Trophoblast cell (in vitro differentiated cells and primary cell): Measurements from ENCODE around the gene STX2.

Experiments used
- DNase-seq, 2 donors: peaks; one replicate each; pipeline ENCODE4 v3.0.0-alpha.2; 2016
- H2AFZ ChIP-seq: 2 replicates; pipeline ENCODE4 v1.6.1; 2013; ENCODE audit warnings: low read length, moderate library complexity, mild to moderate bottlenecking; ENCODE audit not compliant: insufficient read depth, poor library complexity
- H2AK5ac ChIP-seq: 2 replicates; pipeline ENCODE4 v1.6.1; 2013; ENCODE audit warnings: mild to moderate bottlenecking, low read length
- H2BK120ac ChIP-seq: 2 replicates; pipeline ENCODE4 v1.6.1; 2013; ENCODE audit warnings: low read length, mild to moderate bottlenecking, moderate library complexity; ENCODE audit not compliant: insufficient read depth, poor library complexity
- H2BK12ac ChIP-seq: 2 replicates; pipeline ENCODE4 v1.6.1; 2013; ENCODE audit warnings: mild to moderate bottlenecking, low read length, moderate library complexity
- H2BK5ac ChIP-seq: 2 replicates; pipeline ENCODE4 v1.6.1; 2013; ENCODE audit warnings: low read length, low read depth, moderate library complexity, mild to moderate bottlenecking; ENCODE audit not compliant: poor library complexity
- H3K14ac ChIP-seq: 2 replicates; pipeline ENCODE4 v1.6.1; 2013; ENCODE audit warnings: mild to moderate bottlenecking, low read length
- H3K18ac ChIP-seq: 2 replicates; pipeline ENCODE4 v1.6.1; 2013; ENCODE audit warnings: mild to moderate bottlenecking, low read length
- H3K23ac ChIP-seq: 2 replicates; pipeline ENCODE4 v1.6.1; 2013; ENCODE audit warnings: low read length
- H3K27ac ChIP-seq: 2 replicates; pipeline ENCODE4 v1.5.1; 2013; ENCODE audit warnings: low read depth, mild to moderate bottlenecking, inconsistent platforms, low read length, moderate library complexity
- H3K27me3 ChIP-seq: 2 replicates; pipeline ENCODE4 v1.6.1; 2013; ENCODE audit warnings: inconsistent platforms, mild to moderate bottlenecking, low read length, moderate library complexity; ENCODE audit not compliant: insufficient read depth
- H3K36me3 ChIP-seq, 2 experiments: 1 replicate in 1 of 2; 2 replicates in 1 of 2; pipeline ENCODE4 v1.6.1; 2013; ENCODE audit warnings: low read length in 2 of 2, mild to moderate bottlenecking in 2 of 2, moderate library complexity in 1 of 2; ENCODE audit not compliant: insufficient read depth in 2 of 2, control insufficient read depth in 1 of 2
- H3K4ac ChIP-seq: 2 replicates; pipeline ENCODE4 v1.6.1; 2013; ENCODE audit warnings: low read depth, mild to moderate bottlenecking, low read length, moderate library complexity
- H3K4me1 ChIP-seq, 2 experiments: 1 replicate in 1 of 2; 2 replicates in 1 of 2; pipeline ENCODE4 v1.6.1; 2013; ENCODE audit warnings: low read length in 2 of 2, mild to moderate bottlenecking in 2 of 2, moderate library complexity in 1 of 2; ENCODE audit not compliant: insufficient read depth in 2 of 2, control insufficient read depth in 1 of 2
- H3K4me2 ChIP-seq: 2 replicates; pipeline ENCODE4 v1.6.1; 2013; ENCODE audit warnings: inconsistent platforms, mild to moderate bottlenecking, low read length, moderate library complexity
- H3K4me3 ChIP-seq: 2 replicates; pipeline ENCODE4 v1.5.1; 2013; ENCODE audit warnings: mild to moderate bottlenecking, low read depth, low read length, inconsistent platforms
- H3K79me1 ChIP-seq: one replicate; pipeline ENCODE4 v1.6.1; 2013; ENCODE audit warnings: low read length
- H3K79me2 ChIP-seq: 2 replicates; pipeline ENCODE4 v1.6.1; 2013; ENCODE audit warnings: low read length, mild to moderate bottlenecking; ENCODE audit not compliant: control insufficient read depth, insufficient read depth, poor library complexity
- H3K9ac ChIP-seq: 2 replicates; pipeline ENCODE4 v1.6.1; 2013; ENCODE audit warnings: mild to moderate bottlenecking, low read length
- H3K9me3 ChIP-seq: 2 replicates; pipeline ENCODE4 v1.6.1; 2013; ENCODE audit warnings: low read depth, mild to moderate bottlenecking, control low read depth, inconsistent platforms, low read length; ENCODE audit not compliant: insufficient read depth
- H4K12ac ChIP-seq: 2 replicates; pipeline ENCODE4 v1.6.1; 2013; ENCODE audit warnings: low read depth, mild to moderate bottlenecking, low read length, moderate library complexity
- H4K8ac ChIP-seq: 2 replicates; pipeline ENCODE4 v1.6.1; 2013; ENCODE audit warnings: low read depth, mild to moderate bottlenecking, low read length, moderate library complexity
- H4K91ac ChIP-seq: one replicate; pipeline ENCODE4 v1.6.1; 2013; ENCODE audit warnings: low read depth, mild to moderate bottlenecking, low read length, moderate library complexity
- WGBS: extraction: QIAGEN DNeasy Blood & Tissue Kit; methylation state at CpG from one replicate; pipeline ENCODE4 v1.1.7; 2013; ENCODE audit warnings: missing lambda C conversion rate; ENCODE audit not compliant: insufficient read length, insufficient coverage; ENCODE audit errors: extremely low coverage; 5-methylcytosine and 5-hydroxymethylcytosine counted together

The STX2 gene

GRCh38 chr12:130818635-130819576 lies 20.1 kb downstream of the STX2 start:
- Histone ChIP-seq H4K91ac (no peak overlapping the region), H3K9ac (no peak overlapping the region), H3K4me1 (peaks cover 20% of the 10 kb centered on the region in 2 experiments), H3K14ac (no peak overlapping the region), H3K4me3 (no peak overlapping the region), H3K79me1 (peaks cover 3% of the 10 kb centered on the region), H2BK120ac (no peak overlapping the region), H3K36me3 (peaks cover 3 to 15% of the 10 kb centered on the region in 2 experiments), H3K18ac (no peak overlapping the region), H3K4me2 (peak overlapping the region; percentile 43), H3K23ac (no peak overlapping the region), H3K27me3 (no peaks in the 10 kb centered on the region), H3K79me2 (no peaks in the 10 kb centered on the region), H3K9me3 (no peaks in the 10 kb centered on the region), H2AFZ (no peak overlapping the region), H2AK5ac (no peak overlapping the region), H4K12ac (peak overlapping the region; percentile 26), H3K4ac (no peak overlapping the region), H3K27ac (peak overlapping the region; percentile 12), H4K8ac (no peak overlapping the region), H2BK5ac (no peak overlapping the region), H2BK12ac (no peak overlapping the region)
- WGBS, result no CpG with 5 or more reads among the region's 58 CpGs
- peak; percentile 44 to 76 for DNase-seq

GRCh38 chr12:130818272-130818634 lies 20.8 kb downstream of the STX2 start:
- no peak overlapping the region for H2BK120ac ChIP-seq
- H3K36me3 ChIP-seq, result peaks cover 2 to 17% of the 10 kb centered on the region in 2 experiments
- H3K4me2 ChIP-seq, result peak overlapping the region; percentile 43
- peaks cover 3% of the 10 kb centered on the region for H3K79me1 ChIP-seq
- no peak overlapping the region for H4K91ac ChIP-seq
- H3K18ac ChIP-seq, result no peak overlapping the region
- H3K9me3 ChIP-seq, result no peaks in the 10 kb centered on the region
- no peak overlapping the region for H2AK5ac ChIP-seq
- DNase-seq, result peak; percentile 62 to 79
- no peak overlapping the region for H3K23ac ChIP-seq
- no peak overlapping the region for H3K4me3 ChIP-seq
- no peak overlapping the region for H3K9ac ChIP-seq
- H4K12ac ChIP-seq, result peak overlapping the region; percentile 26
- no peak overlapping the region for H3K4ac ChIP-seq
- no peaks in the 10 kb centered on the region for H3K79me2 ChIP-seq
- H3K27ac ChIP-seq, result peak overlapping the region; percentile 12
- H4K8ac ChIP-seq, result no peak overlapping the region
- H2AFZ ChIP-seq, result no peak overlapping the region
- no peaks in the 10 kb centered on the region for H3K27me3 ChIP-seq
- no peak overlapping the region for H2BK5ac ChIP-seq
- H2BK12ac ChIP-seq, result no peak overlapping the region
- peaks cover 20% of the 10 kb centered on the region in 2 experiments for H3K4me1 ChIP-seq
- H3K14ac ChIP-seq, result no peak overlapping the region
- WGBS, result no CpG with 5 or more reads among the region's 14 CpGs

- H3K9ac ChIP-seq, result no peak overlapping the region
- no peak overlapping the region for H3K18ac ChIP-seq
- H2BK120ac ChIP-seq, result no peak overlapping the region
- no peak overlapping the region for H3K27ac ChIP-seq
- H3K79me2 ChIP-seq, result no peaks in the 10 kb centered on the region
- peak overlapping the region; percentile 16 for H4K91ac ChIP-seq
- no peak overlapping the region for H3K23ac ChIP-seq
- no peak overlapping the region for H2BK5ac ChIP-seq
- no peaks in the 10 kb centered on the region for H3K9me3 ChIP-seq
- peaks cover 2 to 14% of the 10 kb centered on the region in 2 experiments for H3K36me3 ChIP-seq
- H2AFZ ChIP-seq, result no peak overlapping the region
- no peak overlapping the region for H2BK12ac ChIP-seq
- H3K4me1 ChIP-seq, result peaks cover 20% of the 10 kb centered on the region in 2 experiments
- no CpG with 5 or more reads among the region's 14 CpGs for WGBS
- H3K14ac ChIP-seq, result peak overlapping the region; percentile 53
- no peak overlapping the region for H3K4me3 ChIP-seq
- no peak overlapping the region for H2AK5ac ChIP-seq
- peaks cover 3% of the 10 kb centered on the region for H3K79me1 ChIP-seq
- H4K12ac ChIP-seq, result no peak overlapping the region
- H3K4me2 ChIP-seq, result no peak overlapping the region
- no peak overlapping the region for H3K4ac ChIP-seq
- no peak for DNase-seq
- no peak overlapping the region for H4K8ac ChIP-seq
- H3K27me3 ChIP-seq, result no peaks in the 10 kb centered on the region
Measured at GRCh38 chr12:130817804-130818203, 21.2 kb downstream of the STX2 start.

GRCh38 chr12:130816097-130816496 lies 23.0 kb downstream of the STX2 start:
- no peak overlapping the region for H4K12ac ChIP-seq
- no peak overlapping the region for H3K4me2 ChIP-seq
- no peak overlapping the region for H4K91ac ChIP-seq
- H3K4me1 ChIP-seq, result peaks cover 20% of the 10 kb centered on the region in 2 experiments
- H3K79me2 ChIP-seq, result no peaks in the 10 kb centered on the region
- H2AFZ ChIP-seq, result no peak overlapping the region
- no peak overlapping the region for H2BK12ac ChIP-seq
- no peak overlapping the region for H3K9ac ChIP-seq
- no peak overlapping the region for H2BK5ac ChIP-seq
- no peak overlapping the region for H3K14ac ChIP-seq
- no peak overlapping the region for H2BK120ac ChIP-seq
- peaks cover 2 to 10% of the 10 kb centered on the region in 2 experiments for H3K36me3 ChIP-seq
- H3K18ac ChIP-seq, result peak overlapping the region; percentile 5
- H2AK5ac ChIP-seq, result no peak overlapping the region
- no CpG with 5 or more reads among the region's 14 CpGs for WGBS
- no peak overlapping the region for H4K8ac ChIP-seq
- no peak overlapping the region for H3K23ac ChIP-seq
- no peak overlapping the region for H3K4me3 ChIP-seq
- peaks cover 3% of the 10 kb centered on the region for H3K79me1 ChIP-seq
- no peaks in the 10 kb centered on the region for H3K9me3 ChIP-seq
- DNase-seq, result no peak
- no peak overlapping the region for H3K4ac ChIP-seq
- H3K27ac ChIP-seq, result peak overlapping the region; percentile 43
- no peaks in the 10 kb centered on the region for H3K27me3 ChIP-seq
